Tibial artery (tissue), 4 donors: Measurements from ENCODE around the gene DPP6.

Experiments
- DNase-seq, 2 donors: peaks; one replicate each; pipeline ENCODE4 v3.0.0-alpha.2; 2019
- H3K27ac ChIP-seq, 2 donors: fragments of 200-600 bp; sonication (generic) in 1 of 2; 1 replicate in 1 of 2; 2 replicates in 1 of 2; pipeline ENCODE4 v1.5.1; 2018 to 2019; ENCODE audit warnings: mild to moderate bottlenecking in 1 of 2
- H3K27me3 ChIP-seq, 2 donors: fragments of 200-600 bp; sonication (generic) in 1 of 2; one replicate each; pipeline versions ENCODE4 v1.5.1 to v1.6.0; 2016 to 2019
- H3K36me3 ChIP-seq, 3 donors: fragments of 200-600 bp; sonication (generic) in 2 of 3; one replicate each; pipeline ENCODE4 v1.5.1; 2016 to 2019; ENCODE audit warnings: mild to moderate bottlenecking in 2 of 3
- H3K4me1 ChIP-seq, 4 donors: fragments of 200-600 bp; sonication (generic) in 2 of 4; 1 replicate in 3 of 4; 2 replicates in 1 of 4; pipeline ENCODE4 v1.5.1; 2016 to 2019
- H3K4me3 ChIP-seq, 2 donors: fragments of 200-600 bp; sonication (generic) in 1 of 2; 1 replicate in 1 of 2; 2 replicates in 1 of 2; pipeline ENCODE4 v1.5.1; 2018 to 2019; ENCODE audit warnings: mild to moderate bottlenecking in 2 of 2
- H3K9me3 ChIP-seq, 3 donors: fragments of 200-600 bp; sonication (generic) in 1 of 3; one replicate each; pipeline ENCODE4 v1.5.1; 2016 to 2019
- intact Hi-C: fragments of 100-400 bp; cut with DNase I; formaldehyde crosslinking; loops from one replicate; pipeline ENCODE4 v1.15.0; 2023; ENCODE audit warnings: low total_unique reads
- TF ChIP-seq, protein P1 (sequence below), 2 experiments: fragments of 200-600 bp in 1 of 2; fragments of 450-650 bp in 1 of 2; IDR thresholded peaks; one replicate each; pipeline ENCODE4 v1.5.1; 2017 to 2019; ENCODE audit warnings: antibody characterized with exemption in 2 of 2, mild to moderate bottlenecking in 1 of 2, moderate library complexity in 1 of 2

Gene DPP6

DNA sequence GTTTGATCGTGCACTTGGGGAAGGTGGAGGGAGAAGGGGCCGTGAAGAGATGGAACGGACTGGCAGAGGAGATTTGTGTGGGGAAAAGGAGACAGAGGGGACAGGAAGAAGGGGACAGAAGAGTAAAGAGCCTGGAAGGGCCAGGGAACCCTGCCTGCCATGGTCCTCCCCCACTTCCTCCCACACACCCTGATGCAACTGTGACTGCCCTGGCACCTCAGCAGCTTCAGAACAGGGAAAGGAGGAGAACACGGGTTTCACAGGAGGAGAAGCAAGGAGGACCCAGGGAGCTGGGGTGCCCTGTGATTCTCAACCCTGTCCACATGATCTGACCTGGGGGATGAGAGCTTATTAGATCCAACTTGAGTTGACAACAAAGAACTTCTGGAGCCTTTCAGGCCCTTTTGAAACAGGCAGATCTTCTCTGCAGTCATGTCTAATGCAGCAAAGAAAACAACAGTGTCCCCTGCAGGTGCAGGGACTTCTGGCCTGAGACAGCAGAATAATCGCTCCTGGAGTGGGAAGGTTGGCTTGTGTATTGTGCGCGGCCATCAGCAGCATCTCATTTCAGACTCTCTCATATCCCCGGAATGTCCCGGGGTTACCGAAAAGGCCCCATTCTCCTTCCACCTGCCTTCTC is 529.2 kb downstream of the DPP6 start:
- intact Hi-C loops, result no loop called here
- Histone ChIP-seq H3K4me1 (no peaks in the 10 kb centered on the region), H3K36me3 (no peaks in the 10 kb centered on the region), H3K27me3 (no peaks in the 10 kb centered on the region), H3K9me3 (peaks cover 0 to 7% (median 0%) of the 10 kb centered on the region in 3 donors), H3K27ac (no peak overlapping the region), H3K4me3 (no peak overlapping the region)
- no peak for DNase-seq
- TF ChIP-seq, protein P1, sequence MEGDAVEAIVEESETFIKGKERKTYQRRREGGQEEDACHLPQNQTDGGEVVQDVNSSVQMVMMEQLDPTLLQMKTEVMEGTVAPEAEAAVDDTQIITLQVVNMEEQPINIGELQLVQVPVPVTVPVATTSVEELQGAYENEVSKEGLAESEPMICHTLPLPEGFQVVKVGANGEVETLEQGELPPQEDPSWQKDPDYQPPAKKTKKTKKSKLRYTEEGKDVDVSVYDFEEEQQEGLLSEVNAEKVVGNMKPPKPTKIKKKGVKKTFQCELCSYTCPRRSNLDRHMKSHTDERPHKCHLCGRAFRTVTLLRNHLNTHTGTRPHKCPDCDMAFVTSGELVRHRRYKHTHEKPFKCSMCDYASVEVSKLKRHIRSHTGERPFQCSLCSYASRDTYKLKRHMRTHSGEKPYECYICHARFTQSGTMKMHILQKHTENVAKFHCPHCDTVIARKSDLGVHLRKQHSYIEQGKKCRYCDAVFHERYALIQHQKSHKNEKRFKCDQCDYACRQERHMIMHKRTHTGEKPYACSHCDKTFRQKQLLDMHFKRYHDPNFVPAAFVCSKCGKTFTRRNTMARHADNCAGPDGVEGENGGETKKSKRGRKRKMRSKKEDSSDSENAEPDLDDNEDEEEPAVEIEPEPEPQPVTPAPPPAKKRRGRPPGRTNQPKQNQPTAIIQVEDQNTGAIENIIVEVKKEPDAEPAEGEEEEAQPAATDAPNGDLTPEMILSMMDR (IDR thresholded peaks at IDR 0.05), result no peak

DNA sequence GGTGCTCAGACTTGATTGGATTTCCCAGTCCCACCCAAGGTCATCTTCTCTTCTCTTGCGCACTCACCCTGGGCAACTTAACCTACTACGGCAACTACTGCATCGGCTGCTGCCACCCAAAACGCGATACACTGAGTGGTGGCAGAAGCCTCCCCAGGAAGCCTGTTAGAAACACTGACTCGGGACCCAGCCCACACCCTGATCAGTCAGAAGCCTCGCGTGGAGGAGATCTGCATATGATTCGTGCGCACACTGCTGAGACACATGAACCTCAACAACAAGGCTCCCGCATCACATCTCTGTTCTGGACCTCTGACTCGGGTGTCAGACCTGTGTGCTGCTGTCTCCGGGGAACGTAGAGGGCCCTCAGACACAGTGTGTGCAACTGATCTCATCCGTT is 531.3 kb downstream of the DPP6 start:
- intact Hi-C loops, result no loop called here
- peaks cover 0 to 7% (median 0%) of the 10 kb centered on the region in 3 donors for H3K9me3 ChIP-seq
- H3K4me1 ChIP-seq, result no peaks in the 10 kb centered on the region
- H3K27me3 ChIP-seq, result no peaks in the 10 kb centered on the region
- H3K36me3 ChIP-seq, result no peaks in the 10 kb centered on the region
- TF ChIP-seq, protein P1 (IDR thresholded peaks at IDR 0.05), result no peak
- H3K27ac ChIP-seq, result no peak overlapping the region
- H3K4me3 ChIP-seq, result no peak overlapping the region
- no peak for DNase-seq

DNA sequence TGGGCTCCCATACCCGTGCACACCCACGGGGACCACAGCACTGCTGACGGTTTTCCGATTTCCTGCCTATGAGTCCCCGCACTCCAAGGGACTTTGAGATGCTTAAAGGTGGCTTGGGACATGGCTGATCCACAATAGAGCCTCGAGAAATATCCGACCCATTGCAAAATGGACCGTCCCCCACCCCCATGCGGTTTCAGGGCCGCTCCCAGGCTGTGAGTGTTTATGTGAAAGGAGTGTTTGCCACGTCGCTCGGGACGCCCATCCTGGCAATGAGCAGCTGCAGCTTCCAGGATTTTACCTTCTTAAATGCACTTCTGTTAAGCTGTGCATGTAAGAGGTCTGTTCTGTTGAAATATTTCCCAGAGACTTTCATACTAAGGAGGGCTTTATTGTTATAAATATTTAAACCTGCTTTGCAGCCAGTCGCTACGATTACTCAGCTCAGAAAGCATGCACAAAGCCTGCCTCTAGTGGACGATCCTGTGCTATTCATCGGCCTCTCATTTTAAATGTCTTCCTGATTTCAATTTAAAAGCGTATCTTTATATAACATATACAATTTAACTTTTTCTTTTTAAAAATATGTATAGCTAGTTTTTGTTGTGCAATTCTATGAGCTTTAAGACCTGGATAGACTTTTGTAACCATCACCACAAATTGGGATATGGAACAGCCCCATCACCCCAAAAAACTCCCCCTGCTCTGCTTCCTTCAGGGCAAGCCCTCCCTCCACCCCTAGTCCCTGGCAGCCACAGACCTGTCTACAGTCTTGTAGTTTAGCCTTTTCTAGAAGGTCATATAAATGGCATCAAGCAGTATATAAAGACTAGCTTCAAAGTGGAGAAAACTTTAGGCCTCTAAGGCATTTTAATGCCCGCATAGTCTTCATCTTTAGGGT is 532.4 kb downstream of the DPP6 start:
- Histone ChIP-seq H3K27me3 (no peaks in the 10 kb centered on the region), H3K27ac (no peak overlapping the region), H3K4me3 (no peak overlapping the region), H3K4me1 (no peaks in the 10 kb centered on the region), H3K36me3 (no peaks in the 10 kb centered on the region), H3K9me3 (peaks cover 0 to 7% (median 0%) of the 10 kb centered on the region in 3 donors)
- TF ChIP-seq, protein P1 (IDR thresholded peaks at IDR 0.05), result no peak
- intact Hi-C loops, result no loop called here
- DNase-seq, result no peak

DNA sequence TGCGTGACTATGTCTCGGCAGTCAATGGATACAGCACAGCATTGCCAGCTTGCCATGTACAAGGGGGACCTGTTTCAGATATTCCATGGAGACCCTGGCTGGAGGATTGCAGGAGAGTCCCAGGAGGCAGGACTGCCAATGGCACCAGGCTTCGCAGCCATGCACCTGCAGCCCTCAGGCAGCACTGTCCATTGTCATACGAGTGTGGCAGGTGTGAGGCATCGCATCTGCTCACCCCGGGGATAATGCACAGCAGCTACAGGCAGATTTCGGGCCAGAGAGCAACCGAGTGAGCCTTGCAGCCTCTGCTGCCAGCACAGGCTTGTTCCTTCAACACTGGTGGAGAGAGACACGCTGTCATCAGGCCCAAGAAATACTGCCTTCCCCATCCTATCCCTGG is 535.6 kb downstream of the DPP6 start:
- intact Hi-C loops, result no loop called here
- no peaks in the 10 kb centered on the region for H3K4me1 ChIP-seq
- H3K27ac ChIP-seq, result no peak overlapping the region
- peaks cover 0 to 7% (median 0%) of the 10 kb centered on the region in 3 donors for H3K9me3 ChIP-seq
- TF ChIP-seq, protein P1 (IDR thresholded peaks at IDR 0.05), result no peak
- no peak for DNase-seq
- H3K27me3 ChIP-seq, result no peaks in the 10 kb centered on the region
- no peak overlapping the region for H3K4me3 ChIP-seq
- H3K36me3 ChIP-seq, result no peaks in the 10 kb centered on the region

DNA sequence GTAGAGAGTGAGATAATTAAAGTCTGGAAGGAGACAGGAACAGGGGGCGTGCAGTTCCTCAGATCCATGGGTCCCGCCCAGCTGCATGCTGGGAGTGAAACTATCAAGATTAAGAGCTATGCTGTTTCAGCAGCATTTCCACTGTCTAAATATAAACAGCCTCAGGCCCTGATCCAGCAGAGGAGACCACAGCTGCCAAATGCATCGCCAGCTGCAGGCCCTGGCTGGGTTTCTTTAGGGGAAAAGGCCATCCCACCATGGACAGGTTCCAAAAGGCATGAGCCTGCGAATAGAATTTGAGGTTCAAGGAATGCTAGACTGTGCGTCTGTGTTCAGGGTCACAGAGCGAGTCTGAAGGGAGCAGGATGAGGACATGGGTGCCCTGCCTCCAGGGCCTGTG is 539.3 kb downstream of the DPP6 start:
- no peak for DNase-seq
- no peak overlapping the region for H3K27ac ChIP-seq
- TF ChIP-seq, protein P1 (IDR thresholded peaks at IDR 0.05), result no peak
- H3K9me3 ChIP-seq, result no peaks in the 10 kb centered on the region
- H3K27me3 ChIP-seq, result no peaks in the 10 kb centered on the region
- no peaks in the 10 kb centered on the region for H3K36me3 ChIP-seq
- no peak overlapping the region for H3K4me3 ChIP-seq
- no peaks in the 10 kb centered on the region for H3K4me1 ChIP-seq
- intact Hi-C loops, result no loop called here
